Retinal pigment epithelial cell (primary cell): ENCODE results near the gene RTTN.
A peak's percentile ranks its signal among the peaks of the same experiment; 100 is the strongest.

ENCODE experiments used
- DNase-seq: peaks from one replicate; pipeline ENCODE4 v3.0.0-alpha.2; 2010; ENCODE audit warnings: low read depth
- H3K4me3 ChIP-seq: 2 replicates; pipeline ENCODE4 v1.5.1; 2011; ENCODE audit warnings: mild to moderate bottlenecking, low read length, control low read depth, moderate library complexity
- TF ChIP-seq, protein P1 (sequence below): conservative IDR thresholded peaks from 2 replicates; pipeline ENCODE4 v1.5.1; 2011; ENCODE audit warnings: low read depth, low read length, control low read depth, inconsistent platforms

The RTTN gene

DNA sequence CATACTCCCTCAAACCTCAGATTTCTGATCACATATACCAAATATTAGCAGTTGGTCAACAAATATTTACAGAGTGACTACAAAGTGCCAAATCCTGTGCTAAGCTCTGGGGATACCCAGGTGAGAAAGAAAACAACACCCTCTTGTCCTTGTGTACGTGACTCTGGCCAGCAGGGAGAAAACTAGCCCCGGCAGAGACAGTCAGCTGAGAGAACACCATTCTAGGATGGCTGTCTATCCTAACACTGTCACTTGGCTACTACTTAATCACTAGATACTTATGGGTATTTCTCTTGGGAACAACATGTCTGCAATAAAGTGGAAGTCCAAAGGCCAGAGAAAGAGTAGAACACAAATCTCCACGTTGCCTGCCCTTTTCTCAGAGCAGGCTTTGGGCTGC is 199.9 kb downstream of the RTTN start:
- TF ChIP-seq, protein P1, sequence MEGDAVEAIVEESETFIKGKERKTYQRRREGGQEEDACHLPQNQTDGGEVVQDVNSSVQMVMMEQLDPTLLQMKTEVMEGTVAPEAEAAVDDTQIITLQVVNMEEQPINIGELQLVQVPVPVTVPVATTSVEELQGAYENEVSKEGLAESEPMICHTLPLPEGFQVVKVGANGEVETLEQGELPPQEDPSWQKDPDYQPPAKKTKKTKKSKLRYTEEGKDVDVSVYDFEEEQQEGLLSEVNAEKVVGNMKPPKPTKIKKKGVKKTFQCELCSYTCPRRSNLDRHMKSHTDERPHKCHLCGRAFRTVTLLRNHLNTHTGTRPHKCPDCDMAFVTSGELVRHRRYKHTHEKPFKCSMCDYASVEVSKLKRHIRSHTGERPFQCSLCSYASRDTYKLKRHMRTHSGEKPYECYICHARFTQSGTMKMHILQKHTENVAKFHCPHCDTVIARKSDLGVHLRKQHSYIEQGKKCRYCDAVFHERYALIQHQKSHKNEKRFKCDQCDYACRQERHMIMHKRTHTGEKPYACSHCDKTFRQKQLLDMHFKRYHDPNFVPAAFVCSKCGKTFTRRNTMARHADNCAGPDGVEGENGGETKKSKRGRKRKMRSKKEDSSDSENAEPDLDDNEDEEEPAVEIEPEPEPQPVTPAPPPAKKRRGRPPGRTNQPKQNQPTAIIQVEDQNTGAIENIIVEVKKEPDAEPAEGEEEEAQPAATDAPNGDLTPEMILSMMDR, result no peak
- H3K4me3 ChIP-seq, result no peak overlapping the region
- no peak for DNase-seq

DNA sequence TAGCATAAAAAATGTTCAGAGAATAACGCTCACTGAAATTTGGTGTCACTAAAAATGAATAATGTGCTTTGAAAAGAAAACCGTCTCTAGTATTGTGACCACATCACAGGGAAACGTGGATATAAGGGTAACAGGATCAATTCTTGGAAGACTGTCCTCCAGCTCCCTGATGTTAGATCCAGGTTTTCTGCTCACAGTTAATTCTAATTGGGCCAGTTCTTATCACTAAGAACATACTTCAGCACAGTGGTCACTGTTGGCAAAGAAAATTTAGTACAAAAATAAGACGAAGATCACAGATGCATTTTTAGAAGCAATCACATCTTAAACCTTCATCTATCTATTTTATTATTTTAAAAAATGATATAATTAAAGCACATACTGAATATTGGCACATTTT is 200.8 kb downstream of the RTTN start:
- TF ChIP-seq, protein P1, result no peak
- H3K4me3 ChIP-seq, result no peak overlapping the region
- no peak for DNase-seq

DNA sequence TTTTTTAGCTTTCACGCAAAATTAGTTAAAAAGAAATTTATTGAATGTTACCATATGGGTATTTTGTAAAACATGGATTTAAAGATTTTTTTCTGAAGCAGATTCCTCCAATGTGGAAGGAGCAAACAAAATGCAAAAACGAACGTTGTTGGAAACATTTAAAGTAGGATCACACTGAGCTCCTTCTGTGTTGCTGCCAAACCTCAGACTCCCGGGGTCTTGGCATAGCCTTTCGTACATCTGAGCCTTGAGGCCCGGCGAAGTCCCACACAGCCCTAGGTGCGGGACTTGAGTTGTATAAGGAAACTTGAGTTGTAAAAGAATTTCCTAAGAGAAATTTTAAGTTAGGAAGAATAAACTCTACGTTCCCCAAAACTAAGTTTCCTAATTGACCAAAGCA is 205.8 kb downstream of the RTTN start:
- no peak for DNase-seq
- no peak overlapping the region for H3K4me3 ChIP-seq
- TF ChIP-seq, protein P1, result no peak

DNA sequence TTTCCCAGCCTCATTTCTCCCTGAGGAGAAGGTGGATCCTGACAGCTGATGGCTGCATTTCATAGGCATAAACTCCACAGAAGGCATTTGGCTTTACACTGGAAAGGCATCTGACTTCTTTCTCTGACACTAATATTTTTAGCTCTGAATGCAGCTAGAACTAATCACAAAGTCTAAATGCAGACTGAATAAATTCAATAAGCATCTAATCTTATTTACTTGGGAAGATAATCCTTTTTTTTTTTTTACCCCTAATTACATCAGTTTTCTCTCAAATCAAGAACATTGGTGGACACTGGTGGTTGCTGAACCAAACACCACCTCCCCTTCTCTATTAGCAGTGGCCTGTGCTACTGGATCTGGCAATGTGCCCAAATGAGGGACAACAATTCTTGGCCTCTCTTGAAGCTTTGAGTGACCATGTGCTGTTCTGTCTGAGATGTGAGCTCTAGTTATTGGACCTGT is 206.9 kb downstream of the RTTN start:
- TF ChIP-seq, protein P1, result no peak
- H3K4me3 ChIP-seq, result no peak overlapping the region
- DNase-seq, result peak; percentile 3

DNA sequence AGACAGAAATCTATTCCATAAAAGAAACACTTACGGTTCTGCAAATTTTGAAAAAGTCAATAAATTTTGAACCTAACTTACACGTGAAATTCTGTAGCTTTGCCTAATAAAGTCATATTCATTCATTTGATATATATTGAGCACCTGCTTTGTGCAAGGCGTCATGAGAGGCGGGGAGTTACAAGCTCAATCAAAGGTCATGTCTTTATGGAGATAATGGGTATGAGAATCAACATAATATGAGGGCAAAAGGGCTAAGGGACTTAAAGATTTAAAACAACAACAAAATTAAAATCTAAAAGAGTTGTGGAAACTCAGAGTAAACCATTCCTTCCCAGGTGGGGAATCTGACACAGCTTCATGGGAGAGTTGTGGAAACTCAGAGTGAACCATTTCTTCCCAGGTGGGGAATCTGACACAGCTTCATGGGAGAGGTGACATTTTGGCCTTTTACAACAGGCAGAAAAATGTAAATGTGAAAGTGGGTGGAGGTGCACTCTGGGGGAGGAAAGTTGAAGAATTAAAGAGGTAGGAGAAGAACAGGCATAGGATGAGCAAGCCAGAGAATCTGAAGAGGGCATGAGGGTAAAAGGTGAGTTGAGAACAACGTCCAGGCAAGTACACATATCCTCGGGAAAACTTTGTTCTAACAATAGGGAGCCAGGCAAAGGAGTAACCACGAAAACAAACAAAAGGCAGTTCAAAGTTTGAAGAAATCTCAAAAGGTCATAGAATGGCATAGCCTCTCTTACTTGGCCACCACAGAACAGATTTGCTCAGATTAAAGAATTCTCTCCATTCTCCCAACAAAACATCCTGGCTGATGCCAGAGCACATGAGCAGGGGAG is 208.3 kb downstream of the RTTN start:
- TF ChIP-seq, protein P1, result no peak
- no peak overlapping the region for H3K4me3 ChIP-seq
- DNase-seq, result no peak

DNA sequence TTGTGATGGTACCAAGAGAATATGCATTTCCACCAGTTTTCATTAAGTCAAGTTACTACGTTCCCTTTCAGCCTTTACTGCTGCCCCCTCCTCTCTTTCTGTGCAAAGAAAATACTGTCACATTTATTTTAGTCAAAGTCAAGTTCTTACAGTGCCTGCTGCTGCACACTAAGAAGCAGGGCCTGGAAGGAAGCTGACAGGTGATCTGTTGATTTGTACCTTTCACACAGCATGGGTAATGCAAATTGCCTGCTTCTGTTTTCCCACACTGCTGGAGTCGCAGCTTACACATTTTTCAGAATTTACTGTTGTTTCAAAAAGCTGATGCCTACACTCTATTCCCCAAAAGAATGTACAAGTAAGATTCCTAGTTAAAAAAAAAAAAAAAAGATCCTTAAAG is 209.1 kb downstream of the RTTN start:
- TF ChIP-seq, protein P1, result no peak
- DNase-seq, result no peak
- no peak overlapping the region for H3K4me3 ChIP-seq

DNA sequence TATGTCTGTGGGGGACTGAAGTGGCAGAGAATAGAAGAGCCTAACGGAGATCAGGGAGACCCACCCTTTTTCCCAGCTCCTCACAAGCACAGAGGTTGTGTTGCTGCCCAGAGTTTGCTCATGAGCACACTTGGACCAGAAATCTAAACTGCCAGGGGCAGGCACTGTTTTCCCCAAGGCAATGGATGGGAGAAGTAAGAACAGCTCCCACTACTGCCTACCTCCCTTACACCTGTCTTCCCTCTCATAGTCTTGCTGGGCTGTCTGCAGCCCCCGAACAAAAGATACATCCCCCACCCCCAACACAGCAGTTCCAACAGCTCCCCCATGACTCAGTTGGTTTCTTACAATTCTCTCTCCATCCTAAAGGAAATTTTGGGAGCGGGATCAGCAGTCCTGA is 209.7 kb downstream of the RTTN start:
- TF ChIP-seq, protein P1, result no peak
- H3K4me3 ChIP-seq, result no peak overlapping the region
- no peak for DNase-seq
